Hepatocyte (in vitro differentiated cells): ENCODE measurements around the gene ADAMTS9. TPM values are rescaled to one million over a fixed set of nuclear protein-coding genes. Genes with fewer than 3 reads are reported as not detected.

ENCODE experiments used
- DNase-seq: peaks from one replicate; pipeline ENCODE4 v3.0.0-alpha.2; 2016; ENCODE audit warnings: low spot score
- H2AFZ ChIP-seq: fragments of 200-600 bp; sonication (generic); 2 replicates; pipeline ENCODE4 v1.6.0; 2016; ENCODE audit warnings: antibody characterized with exemption, mild to moderate bottlenecking
- H3K27ac ChIP-seq: fragments of 200-600 bp; sonication (generic); 2 replicates; pipeline ENCODE4 v1.5.1; 2016; ENCODE audit warnings: mild to moderate bottlenecking
- H3K27me3 ChIP-seq: fragments of 200-600 bp; sonication (generic); 2 replicates; pipeline ENCODE4 v1.6.1; 2016
- H3K36me3 ChIP-seq: fragments of 200-600 bp; sonication (generic); replicated peaks from 2 replicates; pipeline ENCODE4 v1.5.1; 2016; ENCODE audit warnings: low read depth; ENCODE audit not compliant: insufficient read depth
- H3K4me1 ChIP-seq: fragments of 200-600 bp; sonication (generic); 2 replicates; pipeline ENCODE4 v1.5.1; 2016; ENCODE audit warnings: mild to moderate bottlenecking, moderate library complexity; ENCODE audit not compliant: insufficient read depth
- H3K4me2 ChIP-seq: fragments of 200-600 bp; sonication (generic); 2 replicates; pipeline ENCODE4 v1.6.0; 2016
- H3K4me3 ChIP-seq: fragments of 200-600 bp; sonication (generic); 2 replicates; pipeline ENCODE4 v1.5.1; 2016; ENCODE audit warnings: mild to moderate bottlenecking
- H3K79me2 ChIP-seq: fragments of 200-600 bp; sonication (generic); 2 replicates; pipeline ENCODE4 v1.6.0; 2017; ENCODE audit warnings: mild to moderate bottlenecking
- H3K9me2 ChIP-seq: fragments of 200-600 bp; sonication (generic); replicated peaks from 2 replicates; pipeline ENCODE4 v1.6.0; 2017; ENCODE audit warnings: mild to moderate bottlenecking; ENCODE audit not compliant: insufficient read depth
- H3K9me3 ChIP-seq: fragments of 200-600 bp; sonication (generic); 2 replicates; pipeline ENCODE4 v1.5.1; 2016; ENCODE audit warnings: low read depth, mild to moderate bottlenecking
- H4K20me1 ChIP-seq: fragments of 200-600 bp; sonication (generic); 2 replicates; pipeline ENCODE4 v1.6.0; 2016; ENCODE audit warnings: mild to moderate bottlenecking; ENCODE audit not compliant: insufficient read depth, poor library complexity, severe bottlenecking
- CTCF ChIP-seq: fragments of 200-600 bp; sonication (generic); IDR thresholded peaks from 2 replicates; pipeline ENCODE4 v1.5.1; 2016; ENCODE audit warnings: antibody characterized with exemption, mild to moderate bottlenecking; ENCODE audit not compliant: poor library complexity
- EZH2 ChIP-seq: fragments of 200-600 bp; sonication (generic); IDR thresholded peaks from 2 replicates; pipeline ENCODE4 v1.6.1; 2016; ENCODE audit warnings: antibody characterized with exemption, mild to moderate bottlenecking, borderline replicate concordance
- EZH2phosphoT487 ChIP-seq: fragments of 200-600 bp; sonication (generic); IDR thresholded peaks from one replicate; pipeline ENCODE4 v1.6.1; 2018; ENCODE audit warnings: antibody characterized with exemption, mild to moderate bottlenecking, low read depth, moderate library complexity; ENCODE audit not compliant: unreplicated experiment, severe bottlenecking
- WGBS: methylation state at CpG from one replicate; pipeline ENCODE4 v1.1.6; 2016; ENCODE audit warnings: low lambda C conversion rate; ENCODE audit errors: missing lambda C conversion rate; 5-methylcytosine and 5-hydroxymethylcytosine counted together
- polyA plus RNA-seq: library from polyadenylated mRNA; unstranded; fragments of >200 nt; fragmentation: Nextera tagmentation; extraction: Ambion mirVana; gene quantifications from 2 replicates; pipeline ENCODE4 v1.2.1, GENCODE V29; 2016
- total RNA-seq: library from RNA; depleted of rRNA; stranded (reverse); fragments of >200 nt; gene quantifications from 2 replicates; pipeline ENCODE4 v1.2.3, GENCODE V29; 2014

Gene ADAMTS9
- total and polyA plus RNA-seq, 2 experiments from 2014 or later = 56.9 to 145 TPM

GRCh38 chr3:64676831-64677230, 11.0 kb downstream of the ADAMTS9 start:
- H3K27me3 ChIP-seq = no peaks in the 10 kb centered on the region
- WGBS = 31% methylated on average over 2 of the region's 2 CpGs
- H4K20me1 ChIP-seq = peaks cover 9% of the 10 kb centered on the region
- H3K9me3 ChIP-seq = no peaks in the 10 kb centered on the region
- no peak for TF ChIP-seq EZH2phosphoT487
- TF ChIP-seq EZH2 = no peak
- no peak for TF ChIP-seq CTCF
- H3K4me3 ChIP-seq = no peak overlapping the region
- no peak overlapping the region for H2AFZ ChIP-seq
- no peak overlapping the region for H3K27ac ChIP-seq
- no peaks in the 10 kb centered on the region for H3K9me2 ChIP-seq
- H3K36me3 ChIP-seq = no peaks in the 10 kb centered on the region
- no peak for DNase-seq
- no peak overlapping the region for H3K4me2 ChIP-seq
- peaks cover 18% of the 10 kb centered on the region for H3K4me1 ChIP-seq
- peaks cover 73% of the 10 kb centered on the region for H3K79me2 ChIP-seq

- peaks cover 9% of the 10 kb centered on the region for H4K20me1 ChIP-seq
- peaks cover 74% of the 10 kb centered on the region for H3K79me2 ChIP-seq
- no peaks in the 10 kb centered on the region for H3K36me3 ChIP-seq
- no peak overlapping the region for H3K4me3 ChIP-seq
- no peak for TF ChIP-seq EZH2
- TF ChIP-seq CTCF = no peak
- no peak for TF ChIP-seq EZH2phosphoT487
- H3K27me3 ChIP-seq = no peaks in the 10 kb centered on the region
- H2AFZ ChIP-seq = no peak overlapping the region
- H3K27ac ChIP-seq = peak overlapping the region; percentile 47
- H3K9me2 ChIP-seq = no peaks in the 10 kb centered on the region
- no peak overlapping the region for H3K4me2 ChIP-seq
- H3K9me3 ChIP-seq = no peaks in the 10 kb centered on the region
- 70% methylated on average over 1 of the region's 1 CpG for WGBS
- peaks cover 18% of the 10 kb centered on the region for H3K4me1 ChIP-seq
- no peak for DNase-seq
Measured at GRCh38 chr3:64675687-64676247, 12.0 kb downstream of the ADAMTS9 start.

GRCh38 chr3:64674591-64675076, 13.2 kb downstream of the ADAMTS9 start:
- no peak overlapping the region for H2AFZ ChIP-seq
- DNase-seq = peak; percentile 39
- no peak for TF ChIP-seq CTCF
- TF ChIP-seq EZH2phosphoT487 = no peak
- no peak for TF ChIP-seq EZH2
- H3K9me2 ChIP-seq = no peaks in the 10 kb centered on the region
- H3K9me3 ChIP-seq = no peaks in the 10 kb centered on the region
- H4K20me1 ChIP-seq = peaks cover 6% of the 10 kb centered on the region
- H3K4me2 ChIP-seq = peak overlapping the region; percentile 52
- no peak overlapping the region for H3K4me3 ChIP-seq
- H3K36me3 ChIP-seq = no peaks in the 10 kb centered on the region
- peaks cover 18% of the 10 kb centered on the region for H3K4me1 ChIP-seq
- WGBS = 49% methylated on average over 4 of the region's 4 CpGs
- no peaks in the 10 kb centered on the region for H3K27me3 ChIP-seq
- H3K79me2 ChIP-seq = peaks cover 79% of the 10 kb centered on the region
- H3K27ac ChIP-seq = peak overlapping the region; percentile 47
